Progenitor cell of endocrine pancreas (in vitro differentiated cells): ENCODE results near the gene SPTB. TPM values are rescaled to one million over a fixed set of nuclear protein-coding genes. Genes with fewer than 3 reads are reported as not detected.

ENCODE experiments used
- DNase-seq: peaks from one replicate; pipeline ENCODE4 v3.0.0; 2021; ENCODE audit warnings: low spot score; ENCODE audit not compliant: unreplicated experiment
- H3K27ac Mint-ChIP-seq: 2 replicates; pipeline ENCODE4 v1.8.0; 2021; ENCODE audit warnings: mild to moderate bottlenecking, moderate library complexity, mixed read lengths
- H3K27me3 Mint-ChIP-seq: 2 replicates; pipeline ENCODE4 v1.8.0; 2021; ENCODE audit warnings: mixed read lengths
- H3K36me3 Mint-ChIP-seq: 2 replicates; pipeline ENCODE4 v1.8.0; 2022; ENCODE audit warnings: mixed read lengths; ENCODE audit not compliant: insufficient read depth
- H3K4me1 Mint-ChIP-seq: 2 replicates; pipeline ENCODE4 v1.8.0; 2021; ENCODE audit warnings: low read depth, mixed read lengths
- H3K4me3 Mint-ChIP-seq: 2 replicates; pipeline ENCODE4 v1.8.0; 2021; ENCODE audit warnings: low read depth, mild to moderate bottlenecking, moderate library complexity, mixed read lengths
- H3K9me3 Mint-ChIP-seq: 2 replicates; pipeline ENCODE4 v1.8.0; 2021; ENCODE audit warnings: low read depth, mixed read lengths
- total RNA-seq: library from RNA; stranded (reverse); gene quantifications from 2 replicates; pipeline ENCODE4 v1.2.1, GENCODE V29; 2021
- TF ChIP-seq, protein P1 (sequence below): fragments of 200-600 bp; sonication (generic); IDR thresholded peaks from one replicate; pipeline ENCODE4 v1.5.0; 2021; ENCODE audit warnings: antibody characterized with exemption, mild to moderate bottlenecking; ENCODE audit not compliant: unreplicated experiment

The SPTB gene
- total RNA-seq, 1 donor from 2014 or later: 1.7 TPM

DNA sequence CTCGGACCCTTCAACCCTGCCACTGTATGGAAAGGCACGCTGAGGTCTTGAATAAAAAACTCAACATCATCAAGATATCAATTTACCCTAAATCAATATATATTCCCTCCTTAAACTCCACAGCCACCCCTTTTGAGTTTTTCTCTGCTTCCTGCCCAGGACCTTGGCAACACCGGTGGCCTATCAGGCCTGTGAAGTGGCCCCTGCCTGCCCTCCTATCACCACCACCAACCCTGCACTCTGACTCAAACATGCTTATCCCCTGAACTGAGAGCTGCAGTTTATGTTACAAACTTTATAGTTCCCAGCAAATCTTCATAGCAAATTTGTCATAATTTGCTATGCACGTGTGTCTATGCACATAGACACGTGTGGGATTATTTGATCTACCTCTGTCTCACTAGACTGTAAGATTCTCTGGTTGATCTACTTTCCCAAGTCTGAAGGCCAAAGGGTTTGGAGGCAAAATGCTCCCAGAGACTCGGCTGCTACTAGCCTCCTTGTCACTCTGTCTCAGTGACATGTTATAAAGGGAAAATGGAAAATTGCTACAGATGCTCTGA lies 63.4 kb downstream of the SPTB start:
- TF ChIP-seq, protein P1, sequence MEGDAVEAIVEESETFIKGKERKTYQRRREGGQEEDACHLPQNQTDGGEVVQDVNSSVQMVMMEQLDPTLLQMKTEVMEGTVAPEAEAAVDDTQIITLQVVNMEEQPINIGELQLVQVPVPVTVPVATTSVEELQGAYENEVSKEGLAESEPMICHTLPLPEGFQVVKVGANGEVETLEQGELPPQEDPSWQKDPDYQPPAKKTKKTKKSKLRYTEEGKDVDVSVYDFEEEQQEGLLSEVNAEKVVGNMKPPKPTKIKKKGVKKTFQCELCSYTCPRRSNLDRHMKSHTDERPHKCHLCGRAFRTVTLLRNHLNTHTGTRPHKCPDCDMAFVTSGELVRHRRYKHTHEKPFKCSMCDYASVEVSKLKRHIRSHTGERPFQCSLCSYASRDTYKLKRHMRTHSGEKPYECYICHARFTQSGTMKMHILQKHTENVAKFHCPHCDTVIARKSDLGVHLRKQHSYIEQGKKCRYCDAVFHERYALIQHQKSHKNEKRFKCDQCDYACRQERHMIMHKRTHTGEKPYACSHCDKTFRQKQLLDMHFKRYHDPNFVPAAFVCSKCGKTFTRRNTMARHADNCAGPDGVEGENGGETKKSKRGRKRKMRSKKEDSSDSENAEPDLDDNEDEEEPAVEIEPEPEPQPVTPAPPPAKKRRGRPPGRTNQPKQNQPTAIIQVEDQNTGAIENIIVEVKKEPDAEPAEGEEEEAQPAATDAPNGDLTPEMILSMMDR: no peak
- Mint-ChIP-seq H3K27me3 (peaks cover 47% of the 10 kb centered on the region), H3K9me3 (no peaks in the 10 kb centered on the region), H3K36me3 (no peaks in the 10 kb centered on the region), H3K4me1 (peaks cover 7% of the 10 kb centered on the region), H3K4me3 (no peak overlapping the region), H3K27ac (no peak overlapping the region)
- DNase-seq: no peak

DNA sequence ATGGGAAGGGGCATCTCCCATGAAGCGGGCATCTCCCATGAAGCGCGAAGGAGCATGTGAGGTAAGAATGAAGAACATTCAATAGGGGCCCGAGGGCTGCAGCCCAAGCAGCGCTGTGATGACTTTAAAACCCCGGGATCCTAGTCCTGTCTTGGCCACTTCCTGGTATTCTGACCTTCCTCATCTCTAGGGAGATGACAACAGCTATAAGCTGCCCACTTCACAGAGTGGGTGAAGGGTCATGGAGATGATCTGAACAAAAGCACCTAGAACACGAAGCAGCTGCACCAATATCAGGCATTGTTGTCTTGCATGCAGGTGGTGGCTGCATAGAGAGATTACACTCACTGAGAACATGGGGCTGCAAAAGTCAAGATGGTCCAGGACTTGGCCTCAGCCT lies 64.5 kb downstream of the SPTB start:
- H3K9me3 Mint-ChIP-seq: no peaks in the 10 kb centered on the region
- no peak for DNase-seq
- no peak overlapping the region for H3K27ac Mint-ChIP-seq
- no peaks in the 10 kb centered on the region for H3K36me3 Mint-ChIP-seq
- no peak overlapping the region for H3K4me3 Mint-ChIP-seq
- TF ChIP-seq, protein P1: no peak
- peaks cover 7% of the 10 kb centered on the region for H3K4me1 Mint-ChIP-seq
- peaks cover 43% of the 10 kb centered on the region for H3K27me3 Mint-ChIP-seq

DNA sequence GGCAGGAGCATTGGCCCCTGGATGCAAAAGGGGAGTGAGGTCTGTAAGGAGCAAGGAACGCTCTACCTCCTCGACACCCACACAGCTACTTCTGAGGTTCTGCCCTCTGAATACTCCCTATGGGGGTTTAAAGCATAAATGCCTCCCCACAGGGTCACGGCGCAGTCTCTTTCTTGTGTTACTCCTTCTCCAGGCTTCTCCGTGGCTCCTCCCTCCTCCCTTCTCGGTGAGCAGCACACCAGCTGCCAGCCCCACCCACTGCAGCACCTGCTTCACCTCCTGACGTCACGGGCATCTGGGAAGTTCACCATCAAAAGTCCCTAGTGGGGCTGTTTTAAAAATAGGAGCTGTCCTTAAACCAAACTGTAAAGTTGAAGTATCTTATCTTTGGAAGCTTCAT lies 67.3 kb downstream of the SPTB start:
- peaks cover 6% of the 10 kb centered on the region for H3K4me1 Mint-ChIP-seq
- TF ChIP-seq, protein P1: no peak
- no peak overlapping the region for H3K4me3 Mint-ChIP-seq
- H3K36me3 Mint-ChIP-seq: no peaks in the 10 kb centered on the region
- no peak overlapping the region for H3K27ac Mint-ChIP-seq
- no peaks in the 10 kb centered on the region for H3K9me3 Mint-ChIP-seq
- DNase-seq: no peak
- H3K27me3 Mint-ChIP-seq: peaks cover 22% of the 10 kb centered on the region

DNA sequence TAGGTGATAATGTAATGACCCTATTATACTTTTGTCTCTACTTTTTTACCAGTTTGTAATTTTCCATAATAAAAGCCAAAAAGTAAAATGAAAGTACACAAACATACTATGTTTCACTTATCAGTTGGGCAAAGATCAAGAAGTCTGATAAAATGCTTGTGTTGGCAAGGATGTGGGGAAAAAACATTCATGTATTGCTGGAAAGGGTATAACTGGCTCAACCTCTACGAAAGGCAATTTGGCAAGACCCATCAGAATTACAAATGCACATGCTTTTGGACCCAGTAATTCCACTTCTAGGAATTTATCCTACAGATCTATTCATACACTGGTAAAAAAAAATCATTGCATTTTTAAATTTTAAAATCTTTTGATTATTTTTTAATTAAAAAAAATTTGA lies 68.0 kb downstream of the SPTB start:
- no peak for DNase-seq
- Mint-ChIP-seq H3K27me3 (peaks cover 20% of the 10 kb centered on the region), H3K36me3 (no peaks in the 10 kb centered on the region), H3K27ac (no peak overlapping the region), H3K4me3 (no peak overlapping the region), H3K9me3 (no peaks in the 10 kb centered on the region), H3K4me1 (peaks cover 4% of the 10 kb centered on the region)
- TF ChIP-seq, protein P1: no peak

DNA sequence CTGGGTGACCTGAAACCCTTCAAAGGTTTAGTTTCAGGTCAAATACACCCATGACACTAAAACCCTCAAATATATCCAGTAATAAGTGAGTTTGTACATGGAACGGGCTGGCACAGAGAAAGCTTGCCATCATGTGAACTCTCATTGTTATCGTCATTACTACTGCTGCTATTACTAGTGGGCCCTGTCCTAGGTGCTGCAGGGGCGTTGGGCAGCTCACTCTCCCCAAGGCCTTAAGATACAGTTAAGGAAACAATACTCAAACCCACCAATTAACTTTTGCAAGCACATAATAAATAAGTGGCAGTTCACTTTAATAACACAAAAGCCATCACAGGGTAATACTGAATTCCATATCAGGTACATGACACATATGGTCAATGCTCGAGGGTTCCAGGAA lies 71.3 kb downstream of the SPTB start:
- Mint-ChIP-seq H3K4me3 (no peak overlapping the region), H3K27ac (no peak overlapping the region), H3K36me3 (no peaks in the 10 kb centered on the region), H3K4me1 (peaks cover 11% of the 10 kb centered on the region), H3K9me3 (no peaks in the 10 kb centered on the region), H3K27me3 (peaks cover 7% of the 10 kb centered on the region)
- no peak for DNase-seq
- TF ChIP-seq, protein P1: no peak
